ENCODE results near the gene NUMA1.

Gene NUMA1

GRCh38 chr11:72018171-72018570, 62.2 kb downstream of the NUMA1 start:
- no peak for TF ChIP-seq TAF1 (IDR thresholded peaks at IDR 0.05; ENCODE audit: borderline replicate concordance, insufficient read depth, low read length)
- TF ChIP-seq SIN3A (IDR thresholded peaks at IDR 0.05; ENCODE audit: borderline replicate concordance, insufficient read depth, low read length): no peak
- TF ChIP-seq POLR2AphosphoS5 (IDR thresholded peaks at IDR 0.05; ENCODE audit: low read depth, low read length): no peak
- TF ChIP-seq REST (IDR thresholded peaks at IDR 0.05; ENCODE audit: insufficient read depth in 1 of 2, low read depth in 2 of 2, low read length in 2 of 2): no peak
- TF ChIP-seq FOXP2 (optimal IDR thresholded peaks at IDR 0.05; ENCODE audit: borderline replicate concordance, extremely low read depth, extremely low read length, insufficient read depth): no peak

- TF ChIP-seq FOXP2 (optimal IDR thresholded peaks at IDR 0.05; ENCODE audit: borderline replicate concordance, extremely low read depth, extremely low read length, insufficient read depth): no peak
- no peak for TF ChIP-seq POLR2AphosphoS5 (IDR thresholded peaks at IDR 0.05; ENCODE audit: low read depth, low read length)
- no peak for TF ChIP-seq TAF1 (IDR thresholded peaks at IDR 0.05; ENCODE audit: borderline replicate concordance, insufficient read depth, low read length)
- no peak for TF ChIP-seq REST (IDR thresholded peaks at IDR 0.05; ENCODE audit: insufficient read depth in 1 of 2, low read depth in 2 of 2, low read length in 2 of 2)
- TF ChIP-seq SIN3A (IDR thresholded peaks at IDR 0.05; ENCODE audit: borderline replicate concordance, insufficient read depth, low read length): no peak
Measured at GRCh38 chr11:72015511-72016061, 64.8 kb downstream of the NUMA1 start.

GRCh38 chr11:72014761-72015320, 65.5 kb downstream of the NUMA1 start:
- TF ChIP-seq SIN3A (IDR thresholded peaks at IDR 0.05; ENCODE audit: borderline replicate concordance, insufficient read depth, low read length) (no peak), REST (IDR thresholded peaks at IDR 0.05; ENCODE audit: insufficient read depth in 1 of 2, low read depth in 2 of 2, low read length in 2 of 2) (no peak), FOXP2 (optimal IDR thresholded peaks at IDR 0.05; ENCODE audit: borderline replicate concordance, extremely low read depth, extremely low read length, insufficient read depth) (no peak), TAF1 (IDR thresholded peaks at IDR 0.05; ENCODE audit: borderline replicate concordance, insufficient read depth, low read length) (no peak), POLR2AphosphoS5 (IDR thresholded peaks at IDR 0.05; ENCODE audit: low read depth, low read length) (no peak)

GRCh38 chr11:72013765-72014711, 66.3 kb downstream of the NUMA1 start:
- TF ChIP-seq FOXP2 (optimal IDR thresholded peaks at IDR 0.05; ENCODE audit: borderline replicate concordance, extremely low read depth, extremely low read length, insufficient read depth) (no peak), REST (IDR thresholded peaks at IDR 0.05; ENCODE audit: insufficient read depth in 1 of 2, low read depth in 2 of 2, low read length in 2 of 2) (no peak), TAF1 (IDR thresholded peaks at IDR 0.05; ENCODE audit: borderline replicate concordance, insufficient read depth, low read length) (no peak), SIN3A (IDR thresholded peaks at IDR 0.05; ENCODE audit: borderline replicate concordance, insufficient read depth, low read length) (no peak), POLR2AphosphoS5 (IDR thresholded peaks at IDR 0.05; ENCODE audit: low read depth, low read length) (no peak)
